Gastrocnemius medialis (tissue), 4 donors: ENCODE measurements around the gene HSD11B1L.

Source experiments
- POLR2A ChIP-seq, 2 donors: fragments of 450-650 bp; IDR thresholded peaks; one replicate each; pipeline ENCODE4 v1.6.1; 2017; ENCODE audit warnings: antibody characterized with exemption in 2 of 2, mild to moderate bottlenecking in 2 of 2, moderate library complexity in 2 of 2
- TF ChIP-seq, protein P1 (sequence below), 5 experiments: fragments of 450-650 bp in 3 of 5; fragments of 200-600 bp in 2 of 5; sonication (generic) in 2 of 5; IDR thresholded peaks in 4 of 5; conservative IDR thresholded peaks in 1 of 5; 1 replicate in 4 of 5; 2 replicates in 1 of 5; pipeline ENCODE4 v1.5.1; 2016 to 2019; ENCODE audit warnings: antibody characterized with exemption in 5 of 5, mild to moderate bottlenecking in 3 of 5, moderate library complexity in 3 of 5

DNA sequence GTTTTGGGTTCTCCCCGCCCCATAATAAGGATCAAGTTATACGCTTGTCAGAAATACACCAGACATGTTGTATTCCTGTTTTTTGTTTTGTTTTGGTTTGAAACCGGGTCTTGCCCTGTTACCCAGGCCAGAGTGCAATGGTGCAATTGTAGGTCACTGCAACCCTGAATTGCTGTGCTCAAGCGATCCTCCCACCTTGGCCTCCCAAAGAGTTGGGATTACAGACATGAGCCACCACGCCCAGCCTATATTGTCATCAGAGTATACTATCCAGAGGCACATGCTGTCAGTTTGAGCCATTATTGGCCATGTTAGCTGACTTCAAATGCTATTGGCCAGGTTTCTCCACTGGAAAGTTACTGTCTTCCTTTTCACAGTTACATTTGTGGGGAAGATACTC lies 48.2 kb upstream of the HSD11B1L start:
- TF ChIP-seq, protein P1, sequence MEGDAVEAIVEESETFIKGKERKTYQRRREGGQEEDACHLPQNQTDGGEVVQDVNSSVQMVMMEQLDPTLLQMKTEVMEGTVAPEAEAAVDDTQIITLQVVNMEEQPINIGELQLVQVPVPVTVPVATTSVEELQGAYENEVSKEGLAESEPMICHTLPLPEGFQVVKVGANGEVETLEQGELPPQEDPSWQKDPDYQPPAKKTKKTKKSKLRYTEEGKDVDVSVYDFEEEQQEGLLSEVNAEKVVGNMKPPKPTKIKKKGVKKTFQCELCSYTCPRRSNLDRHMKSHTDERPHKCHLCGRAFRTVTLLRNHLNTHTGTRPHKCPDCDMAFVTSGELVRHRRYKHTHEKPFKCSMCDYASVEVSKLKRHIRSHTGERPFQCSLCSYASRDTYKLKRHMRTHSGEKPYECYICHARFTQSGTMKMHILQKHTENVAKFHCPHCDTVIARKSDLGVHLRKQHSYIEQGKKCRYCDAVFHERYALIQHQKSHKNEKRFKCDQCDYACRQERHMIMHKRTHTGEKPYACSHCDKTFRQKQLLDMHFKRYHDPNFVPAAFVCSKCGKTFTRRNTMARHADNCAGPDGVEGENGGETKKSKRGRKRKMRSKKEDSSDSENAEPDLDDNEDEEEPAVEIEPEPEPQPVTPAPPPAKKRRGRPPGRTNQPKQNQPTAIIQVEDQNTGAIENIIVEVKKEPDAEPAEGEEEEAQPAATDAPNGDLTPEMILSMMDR (IDR thresholded peaks at IDR 0.05 in 4 of 5, conservative IDR thresholded peaks at IDR 0.05 in 1 of 5): no peak
- TF ChIP-seq POLR2A (IDR thresholded peaks at IDR 0.05): no peak
